ENCODE measurements around the gene SLX1A. TPM values are rescaled to one million over a fixed set of nuclear protein-coding genes. Genes with fewer than 3 reads are reported as not detected.
"Not testable (repeated sequence)": the region's sequence is repeated elsewhere in the genome, so short reads cannot be mapped to it uniquely, and the experiment has no call there.

Gene SLX1A
- total and polyA plus RNA-seq, 9 donors: 11.1 to 27.3 (median 17.4) TPM

DNA sequence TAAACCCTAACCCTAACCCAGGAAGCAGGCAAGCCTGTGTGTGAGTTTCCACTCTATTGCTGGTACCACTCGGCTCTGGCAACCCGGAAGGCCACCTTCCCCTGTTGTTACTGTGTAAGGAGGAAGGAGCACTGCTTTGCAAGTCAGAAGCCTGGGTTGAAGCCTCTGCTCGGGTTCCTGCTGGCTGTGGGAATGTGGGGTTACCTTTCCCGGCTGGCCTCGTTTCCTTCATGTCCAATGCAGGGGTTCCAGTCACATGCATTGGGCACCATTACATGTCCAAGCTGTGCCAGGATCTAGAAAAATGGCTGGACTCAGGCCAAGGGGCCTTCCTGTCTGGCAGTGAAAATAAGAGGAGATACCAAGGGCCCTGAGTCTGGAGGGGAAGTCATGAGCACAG is 23.4 kb downstream of the SLX1A start:
- not testable (repeated sequence) for H3K27me3 ChIP-seq (ENCODE audit: control insufficient read depth, insufficient read depth, low read length); H3K4me1 ChIP-seq (ENCODE audit: control insufficient read depth, insufficient read depth, low read length); H3K4me3 ChIP-seq (ENCODE audit: low read length); DNase-seq; H3K9me3 ChIP-seq (replicated peaks; ENCODE audit: control insufficient read depth, low read depth, low read length); H3K36me3 ChIP-seq (ENCODE audit: control insufficient read depth, insufficient read depth, low read length); H3K27ac ChIP-seq (ENCODE audit: low read length)
- WGBS (ENCODE audit: insufficient coverage): no CpG with 5 or more reads among the region's 5 CpGs

Other genes with a start within 250 kb of the SLX1A start
- gene TMEM219, start 231.8 kb upstream of the SLX1A start, total RNA-seq: 49.5 TPM
- gene TMEM219, start 231.8 kb upstream of the SLX1A start, polyA plus RNA-seq (ENCODE audit: insufficient read depth in 1 of 8, insufficient read length in 8 of 8, low replicate concordance in 1 of 8): 10 to 100 TPM; 53.8 to 73.8 (median 62.0) TPM
- 28.0 TPM for gene TAOK2, start 220.0 kb upstream of the SLX1A start, total RNA-seq
- 10 to 100 TPM; 30.8 to 43.3 (median 38.8) TPM for gene TAOK2, start 220.0 kb upstream of the SLX1A start, polyA plus RNA-seq (ENCODE audit: insufficient read depth in 1 of 8, insufficient read length in 8 of 8, low replicate concordance in 1 of 8)
- 10.5 TPM for gene HIRIP3, start 198.3 kb upstream of the SLX1A start, total RNA-seq
- 10 to 100 TPM; 14.5 to 18.5 (median 17.1) TPM for gene HIRIP3, start 198.3 kb upstream of the SLX1A start, polyA plus RNA-seq (ENCODE audit: insufficient read depth in 1 of 8, insufficient read length in 8 of 8, low replicate concordance in 1 of 8)
- 32.9 TPM for gene INO80E, start 197.6 kb upstream of the SLX1A start, total RNA-seq
- gene INO80E, start 197.6 kb upstream of the SLX1A start, polyA plus RNA-seq (ENCODE audit: insufficient read depth in 1 of 8, insufficient read length in 8 of 8, low replicate concordance in 1 of 8): 10 to 100 TPM; 29.5 to 41.8 (median 36.5) TPM
- 0.22 TPM for gene DOC2A, start 182.8 kb upstream of the SLX1A start, total RNA-seq
- 1 to 10 TPM in 4 of 8 donors, under 1 TPM in 4; 0.66 to 1.8 (median 0.96) TPM for gene DOC2A, start 182.8 kb upstream of the SLX1A start, polyA plus RNA-seq (ENCODE audit: insufficient read depth in 1 of 8, insufficient read length in 8 of 8, low replicate concordance in 1 of 8)
- not detected for gene C16orf92, start 170.7 kb upstream of the SLX1A start, total RNA-seq
- not detected for gene C16orf92, start 170.7 kb upstream of the SLX1A start, polyA plus RNA-seq (ENCODE audit: insufficient read depth in 1 of 8, insufficient read length in 8 of 8, low replicate concordance in 1 of 8)
- 0.40 TPM for gene TLCD3B, start 162.6 kb upstream of the SLX1A start, total RNA-seq
- 1 to 10 TPM in 1 of 8 donors, under 1 TPM in 7; 0.25 to 1.7 (median 0.72) TPM for gene TLCD3B, start 162.6 kb upstream of the SLX1A start, polyA plus RNA-seq (ENCODE audit: insufficient read depth in 1 of 8, insufficient read length in 8 of 8, low replicate concordance in 1 of 8)
- gene ALDOA, start 128.1 kb upstream of the SLX1A start, total RNA-seq: 1,578 TPM
- 1,000 to 10,000 TPM; 1,252 to 2,647 (median 2,103) TPM for gene ALDOA, start 128.1 kb upstream of the SLX1A start, polyA plus RNA-seq (ENCODE audit: insufficient read depth in 1 of 8, insufficient read length in 8 of 8, low replicate concordance in 1 of 8)
- gene PPP4C, start 117.9 kb upstream of the SLX1A start, total RNA-seq: 39.4 TPM
- 10 to 100 TPM; 64.6 to 77.4 (median 70.4) TPM for gene PPP4C, start 117.9 kb upstream of the SLX1A start, polyA plus RNA-seq (ENCODE audit: insufficient read depth in 1 of 8, insufficient read length in 8 of 8, low replicate concordance in 1 of 8)
- 0.31 TPM for gene TBX6, start 102.0 kb upstream of the SLX1A start, total RNA-seq
- 1 to 10 TPM in 3 of 8 donors, under 1 TPM in 5; 0.18 to 1.3 (median 0.54) TPM for gene TBX6, start 102.0 kb upstream of the SLX1A start, polyA plus RNA-seq (ENCODE audit: insufficient read depth in 1 of 8, insufficient read length in 8 of 8, low replicate concordance in 1 of 8)
- gene YPEL3, start 97.7 kb upstream of the SLX1A start, total RNA-seq: 13.9 TPM
- gene YPEL3, start 97.7 kb upstream of the SLX1A start, polyA plus RNA-seq (ENCODE audit: insufficient read depth in 1 of 8, insufficient read length in 8 of 8, low replicate concordance in 1 of 8): 10 to 100 TPM; 22.3 to 45.8 (median 28.3) TPM
- gene GDPD3, start 80.3 kb upstream of the SLX1A start, total RNA-seq: 3.3 TPM
- gene GDPD3, start 80.3 kb upstream of the SLX1A start, polyA plus RNA-seq (ENCODE audit: insufficient read depth in 1 of 8, insufficient read length in 8 of 8, low replicate concordance in 1 of 8): 1 to 10 TPM; 5.0 to 8.7 (median 6.1) TPM
- gene MAPK3, start 70.7 kb upstream of the SLX1A start, total RNA-seq: 14.9 TPM
- gene MAPK3, start 70.7 kb upstream of the SLX1A start, polyA plus RNA-seq (ENCODE audit: insufficient read depth in 1 of 8, insufficient read length in 8 of 8, low replicate concordance in 1 of 8): 10 to 100 TPM; 39.4 to 60.0 (median 43.1) TPM
- 4.7 TPM for gene CORO1A, start 10.3 kb upstream of the SLX1A start, total RNA-seq
- gene CORO1A, start 10.3 kb upstream of the SLX1A start, polyA plus RNA-seq (ENCODE audit: insufficient read depth in 1 of 8, insufficient read length in 8 of 8, low replicate concordance in 1 of 8): 10 to 100 TPM; 14.1 to 28.0 (median 20.5) TPM
- gene BOLA2B, start 209 bp upstream of the SLX1A start, total RNA-seq: 81.7 TPM
- 10 to 100 TPM; 24.0 to 34.6 (median 30.5) TPM for gene BOLA2B, start 209 bp upstream of the SLX1A start, polyA plus RNA-seq (ENCODE audit: insufficient read depth in 1 of 8, insufficient read length in 8 of 8, low replicate concordance in 1 of 8)
- gene SULT1A3, start 5.4 kb downstream of the SLX1A start, total RNA-seq: 6.3 TPM
- 1 to 10 TPM; 2.2 to 6.5 (median 4.2) TPM for gene SULT1A3, start 5.4 kb downstream of the SLX1A start, polyA plus RNA-seq (ENCODE audit: insufficient read depth in 1 of 8, insufficient read length in 8 of 8, low replicate concordance in 1 of 8)
- gene NPIPB13, start 54.6 kb downstream of the SLX1A start, total RNA-seq: 2.8 TPM
- 1 to 10 TPM; 1.8 to 8.3 (median 4.5) TPM for gene NPIPB13, start 54.6 kb downstream of the SLX1A start, polyA plus RNA-seq (ENCODE audit: insufficient read depth in 1 of 8, insufficient read length in 8 of 8, low replicate concordance in 1 of 8)
- gene CD2BP2, start 161.4 kb downstream of the SLX1A start, total RNA-seq: 34.0 TPM
- gene CD2BP2, start 161.4 kb downstream of the SLX1A start, polyA plus RNA-seq (ENCODE audit: insufficient read depth in 1 of 8, insufficient read length in 8 of 8, low replicate concordance in 1 of 8): 10 to 100 TPM; 32.3 to 44.2 (median 38.8) TPM
- gene TBC1D10B, start 176.6 kb downstream of the SLX1A start, total RNA-seq: 16.9 TPM
- gene TBC1D10B, start 176.6 kb downstream of the SLX1A start, polyA plus RNA-seq (ENCODE audit: insufficient read depth in 1 of 8, insufficient read length in 8 of 8, low replicate concordance in 1 of 8): 10 to 100 TPM; 27.4 to 38.9 (median 33.5) TPM
- 10,279 TPM for gene MYL11, start 180.9 kb downstream of the SLX1A start, total RNA-seq
- 1,000 to 10,000 TPM; 4,424 to 9,154 (median 7,934) TPM for gene MYL11, start 180.9 kb downstream of the SLX1A start, polyA plus RNA-seq (ENCODE audit: insufficient read depth in 1 of 8, insufficient read length in 8 of 8, low replicate concordance in 1 of 8)
- 0.18 TPM for gene SEPTIN1, start 188.7 kb downstream of the SLX1A start, total RNA-seq
- 1 to 10 TPM; 1.5 to 4.7 (median 2.5) TPM for gene SEPTIN1, start 188.7 kb downstream of the SLX1A start, polyA plus RNA-seq (ENCODE audit: insufficient read depth in 1 of 8, insufficient read length in 8 of 8, low replicate concordance in 1 of 8)
- gene ZNF48, start 201.5 kb downstream of the SLX1A start, total RNA-seq: 5.7 TPM
- gene ZNF48, start 201.5 kb downstream of the SLX1A start, polyA plus RNA-seq (ENCODE audit: insufficient read depth in 1 of 8, insufficient read length in 8 of 8, low replicate concordance in 1 of 8): 1 to 10 TPM; 5.0 to 8.3 (median 6.8) TPM
- 6.9 TPM for gene ZNF771, start 213.7 kb downstream of the SLX1A start, total RNA-seq
- gene ZNF771, start 213.7 kb downstream of the SLX1A start, polyA plus RNA-seq (ENCODE audit: insufficient read depth in 1 of 8, insufficient read length in 8 of 8, low replicate concordance in 1 of 8): 1 to 10 TPM; 4.4 to 8.1 (median 7.0) TPM
- gene DCTPP1, start 236.2 kb downstream of the SLX1A start, total RNA-seq: 13.0 TPM
- 10 to 100 TPM; 30.1 to 36.5 (median 34.0) TPM for gene DCTPP1, start 236.2 kb downstream of the SLX1A start, polyA plus RNA-seq (ENCODE audit: insufficient read depth in 1 of 8, insufficient read length in 8 of 8, low replicate concordance in 1 of 8)